A549 treated with Hydrocortisone at 1 μM for 4 hours (cell line): ENCODE measurements around the gene ADAM33. TPM values are rescaled to one million over a fixed set of nuclear protein-coding genes. Genes with fewer than 3 reads are reported as not detected.

Source experiments
- total RNA-seq: library from RNA; stranded (reverse); fragments of 200-300 nt; extraction: Qiagen RNA extraction; gene quantifications from 5 replicates; pipeline ENCODE4 v1.2.3, GENCODE V29; 2022

The ADAM33 gene, protein sequence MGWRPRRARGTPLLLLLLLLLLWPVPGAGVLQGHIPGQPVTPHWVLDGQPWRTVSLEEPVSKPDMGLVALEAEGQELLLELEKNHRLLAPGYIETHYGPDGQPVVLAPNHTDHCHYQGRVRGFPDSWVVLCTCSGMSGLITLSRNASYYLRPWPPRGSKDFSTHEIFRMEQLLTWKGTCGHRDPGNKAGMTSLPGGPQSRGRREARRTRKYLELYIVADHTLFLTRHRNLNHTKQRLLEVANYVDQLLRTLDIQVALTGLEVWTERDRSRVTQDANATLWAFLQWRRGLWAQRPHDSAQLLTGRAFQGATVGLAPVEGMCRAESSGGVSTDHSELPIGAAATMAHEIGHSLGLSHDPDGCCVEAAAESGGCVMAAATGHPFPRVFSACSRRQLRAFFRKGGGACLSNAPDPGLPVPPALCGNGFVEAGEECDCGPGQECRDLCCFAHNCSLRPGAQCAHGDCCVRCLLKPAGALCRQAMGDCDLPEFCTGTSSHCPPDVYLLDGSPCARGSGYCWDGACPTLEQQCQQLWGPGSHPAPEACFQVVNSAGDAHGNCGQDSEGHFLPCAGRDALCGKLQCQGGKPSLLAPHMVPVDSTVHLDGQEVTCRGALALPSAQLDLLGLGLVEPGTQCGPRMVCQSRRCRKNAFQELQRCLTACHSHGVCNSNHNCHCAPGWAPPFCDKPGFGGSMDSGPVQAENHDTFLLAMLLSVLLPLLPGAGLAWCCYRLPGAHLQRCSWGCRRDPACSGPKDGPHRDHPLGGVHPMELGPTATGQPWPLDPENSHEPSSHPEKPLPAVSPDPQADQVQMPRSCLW
- total RNA-seq, result 0.05 to 0.17 TPM (median 0.09 TPM) in 4 of 5 replicates, not detected in the other

DNA sequence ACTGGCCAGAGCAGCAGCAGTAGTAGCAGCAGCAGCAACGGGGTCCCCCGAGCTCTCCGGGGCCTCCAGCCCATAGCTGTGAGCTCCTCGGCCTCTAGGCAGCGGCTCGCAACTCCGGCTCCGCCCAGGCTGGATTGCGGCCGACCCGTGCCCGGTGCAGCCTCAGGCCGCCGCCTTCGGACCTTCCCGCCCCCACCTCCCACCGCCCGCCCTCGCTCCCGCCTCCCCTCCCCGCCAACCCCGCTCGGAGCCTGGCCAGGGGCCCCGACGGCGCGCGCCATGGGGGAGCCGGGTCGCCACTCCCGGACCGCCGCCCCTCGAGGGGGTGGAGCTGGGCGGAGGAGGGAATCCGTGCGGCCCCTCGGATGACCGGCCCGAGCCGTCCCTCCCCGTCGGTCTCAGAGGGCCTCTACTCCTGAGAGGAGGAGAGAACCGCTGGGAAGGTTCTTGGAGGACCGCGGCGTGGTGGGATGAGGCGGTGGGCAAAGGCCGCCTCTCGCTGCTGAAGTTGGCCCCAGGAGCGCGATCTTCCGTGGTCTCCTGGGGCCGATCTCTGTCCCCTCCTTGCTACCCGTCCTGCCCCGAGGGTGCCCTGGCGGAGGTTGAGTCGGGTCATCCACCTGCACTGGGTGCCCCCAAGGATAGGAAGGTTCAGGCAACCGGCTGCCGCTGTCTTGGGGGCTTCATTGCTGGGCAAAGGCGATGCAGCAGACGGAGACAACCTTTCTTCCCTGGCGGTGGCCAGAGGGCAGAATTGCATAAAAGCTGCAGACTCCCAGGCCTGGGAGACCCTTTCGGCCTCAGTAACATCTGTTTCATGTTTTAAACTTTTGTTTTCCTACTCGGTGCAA, at the start of gene ADAM33:
ADAM33 (minus strand) TSS at position 80 of the 851 bp plus-strand sequence; CDS start at position 74, 6 bp downstream.

DNA sequence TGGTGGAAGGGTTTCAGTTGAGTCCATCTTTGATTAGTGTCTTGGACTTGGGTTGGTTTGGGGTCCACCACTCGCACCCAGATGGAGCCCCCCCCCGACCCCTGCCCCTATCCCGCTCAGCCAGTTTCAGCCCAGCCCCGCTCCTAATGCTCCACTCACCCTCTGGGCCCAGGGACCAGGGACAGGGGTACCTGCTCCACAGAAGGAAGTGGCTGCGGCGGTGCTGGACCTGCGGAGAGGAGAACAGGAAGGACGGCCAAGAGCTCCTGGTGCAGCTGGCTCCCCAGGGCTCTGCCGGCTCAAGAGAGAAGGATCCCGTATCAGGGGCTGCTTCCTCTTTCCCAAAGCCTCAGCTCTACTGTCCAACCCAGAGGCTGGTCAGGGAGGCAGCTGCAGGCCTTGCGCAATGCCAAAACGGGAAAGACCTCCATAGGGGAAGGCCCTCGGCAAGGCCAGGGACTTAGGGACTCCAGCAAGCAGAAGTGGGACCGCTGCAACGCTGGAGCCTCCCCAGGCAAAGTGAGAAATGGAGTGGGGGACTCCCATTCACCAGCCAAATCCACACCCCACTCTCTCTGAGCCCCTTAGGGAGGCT, 30.6 kb upstream of the ADAM33 start, which contains the start of gene SIGLEC1:
SIGLEC1 (minus strand) TSS at position 322 of the 595 bp plus-strand sequence. CDS start 5,472 bp downstream, outside the sequence.

DNA sequence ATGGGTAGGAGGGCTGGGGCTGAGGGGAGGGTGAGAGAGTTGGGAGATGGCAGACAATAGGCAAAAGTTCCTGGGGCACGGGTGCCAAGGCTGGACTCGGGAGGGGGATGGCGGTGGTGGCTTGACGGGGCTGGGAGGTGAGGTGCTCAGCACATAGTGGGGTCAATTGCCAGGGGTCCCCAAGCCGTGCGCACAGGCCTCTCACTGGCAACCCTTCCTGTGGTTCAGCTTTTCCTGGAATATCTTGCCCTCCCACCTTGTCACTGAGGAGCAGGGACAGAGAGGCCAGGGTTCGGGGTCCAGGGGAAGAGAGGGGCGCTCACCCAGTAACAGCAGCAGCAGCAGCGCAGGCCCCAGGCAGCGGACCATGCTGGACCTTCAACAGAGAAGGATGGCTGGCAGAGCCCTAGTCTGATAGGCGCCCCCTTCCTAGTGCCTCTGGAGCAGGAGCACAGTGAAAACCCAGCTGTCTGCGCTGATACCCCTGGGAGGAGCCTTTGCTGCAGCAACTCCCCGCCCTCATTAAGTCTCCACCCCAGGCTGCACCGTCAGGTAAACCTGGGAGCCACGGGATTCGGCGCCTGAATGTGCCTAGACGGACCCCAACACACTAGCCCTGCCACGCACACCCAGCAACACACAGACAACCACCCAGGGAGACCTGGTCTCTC, 18.6 kb downstream of the ADAM33 start, which contains the start of gene GFRA4:
GFRA4 (minus strand) TSS at position 369 of the 671 bp plus-strand sequence; CDS start at position 369, 0 bp downstream.

Other genes with a start within 250 kb of the ADAM33 start
- 18.9 to 27.9 TPM (median 25.3 TPM) in 5 replicates for gene ATRN, start 211.0 kb downstream of the ADAM33 start, total RNA-seq
- gene GFRA4, start 18.6 kb downstream of the ADAM33 start, total RNA-seq, result not detected in 5 replicates
- 0.02 to 0.03 TPM (median 0.02 TPM) in 3 of 5 replicates, not detected in the others for gene SIGLEC1, start 30.6 kb upstream of the ADAM33 start, total RNA-seq
- gene HSPA12B, start 50.7 kb upstream of the ADAM33 start, total RNA-seq, result 0.43 to 0.70 TPM (median 0.54 TPM) in 5 replicates
- 102 to 158 TPM (median 151 TPM) in 5 replicates for gene ADISSP, start 85.7 kb upstream of the ADAM33 start, total RNA-seq
- gene SPEF1, start 99.4 kb upstream of the ADAM33 start, total RNA-seq, result 1.3 to 2.3 TPM (median 1.9 TPM) in 5 replicates
- 101 to 123 TPM (median 120 TPM) in 5 replicates for gene CENPB, start 104.7 kb upstream of the ADAM33 start, total RNA-seq
- gene CDC25B, start 114.3 kb upstream of the ADAM33 start, total RNA-seq, result 208 to 221 TPM (median 209 TPM) in 5 replicates
- 15.1 to 18.7 TPM (median 17.1 TPM) in 5 replicates for gene AP5S1, start 138.5 kb upstream of the ADAM33 start, total RNA-seq
- 18.1 to 27.2 TPM (median 23.2 TPM) in 5 replicates for gene MAVS, start 164.8 kb upstream of the ADAM33 start, total RNA-seq
- gene PANK2, start 207.4 kb upstream of the ADAM33 start, total RNA-seq, result 53.1 to 62.2 TPM (median 54.5 TPM) in 5 replicates